CD4-positive, alpha-beta T cell treated with Interleukin-10 for 1 hour (primary cell): ENCODE measurements around the gene RGS9BP.
"Not testable (repeated sequence)": the region's sequence is repeated elsewhere in the genome, so short reads cannot be mapped to it uniquely, and the experiment has no call there.

Experiments used
- DNase-seq: peaks from one replicate; pipeline ENCODE4 v3.0.0-alpha.2; 2020

RGS9BP gene, protein sequence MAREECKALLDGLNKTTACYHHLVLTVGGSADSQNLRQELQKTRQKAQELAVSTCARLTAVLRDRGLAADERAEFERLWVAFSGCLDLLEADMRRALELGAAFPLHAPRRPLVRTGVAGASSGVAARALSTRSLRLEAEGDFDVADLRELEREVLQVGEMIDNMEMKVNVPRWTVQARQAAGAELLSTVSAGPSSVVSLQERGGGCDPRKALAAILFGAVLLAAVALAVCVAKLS

DNA sequence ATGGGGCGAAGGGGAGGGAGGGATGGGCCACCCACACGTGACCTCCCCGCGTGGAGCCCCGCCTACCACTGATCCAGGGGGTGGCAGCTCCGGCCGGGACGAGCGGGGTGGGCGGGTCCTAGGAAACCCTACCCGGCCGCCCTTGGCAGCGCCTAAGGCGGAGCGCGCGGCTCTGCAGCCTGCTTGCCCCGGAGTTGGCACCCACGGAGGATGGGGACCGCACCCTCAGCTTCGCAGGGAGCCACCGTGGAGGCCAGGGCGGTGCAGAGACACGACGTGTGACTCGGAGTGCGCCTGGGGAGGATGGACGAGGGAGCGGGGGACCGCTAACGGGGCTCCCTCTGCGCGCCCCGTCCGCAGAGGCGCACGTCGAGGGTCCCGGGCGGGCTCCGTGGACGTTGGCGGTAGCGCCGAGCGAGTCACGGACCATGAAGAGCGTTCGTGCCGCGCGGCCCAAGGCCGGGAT is at the start of gene RGS9BP:
TSS of gene RGS9BP (plus strand) at position 129 of the 466 bp plus-strand sequence. CDS start 416 bp downstream, outside the sequence.
- peak; percentile 77 for DNase-seq

DNA sequence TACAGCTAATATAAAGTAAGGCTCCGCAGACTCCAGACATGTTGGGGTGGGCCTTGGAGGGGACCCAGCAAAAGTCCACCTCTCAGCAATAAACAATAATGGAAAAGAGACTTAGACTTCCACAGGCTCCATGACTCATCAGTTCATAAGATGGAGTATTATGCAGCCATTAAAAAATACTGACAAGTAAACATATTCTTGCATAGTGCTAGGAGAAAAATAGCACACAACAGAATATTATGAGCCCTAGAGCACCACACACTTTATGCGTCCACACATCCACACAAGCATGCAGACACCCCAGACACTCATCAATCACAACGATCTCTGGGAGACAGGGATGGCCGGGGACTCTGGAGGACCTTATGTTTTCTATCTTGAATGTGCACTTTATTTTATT is 48.7 kb upstream of the RGS9BP start:
- no peak for DNase-seq

DNA sequence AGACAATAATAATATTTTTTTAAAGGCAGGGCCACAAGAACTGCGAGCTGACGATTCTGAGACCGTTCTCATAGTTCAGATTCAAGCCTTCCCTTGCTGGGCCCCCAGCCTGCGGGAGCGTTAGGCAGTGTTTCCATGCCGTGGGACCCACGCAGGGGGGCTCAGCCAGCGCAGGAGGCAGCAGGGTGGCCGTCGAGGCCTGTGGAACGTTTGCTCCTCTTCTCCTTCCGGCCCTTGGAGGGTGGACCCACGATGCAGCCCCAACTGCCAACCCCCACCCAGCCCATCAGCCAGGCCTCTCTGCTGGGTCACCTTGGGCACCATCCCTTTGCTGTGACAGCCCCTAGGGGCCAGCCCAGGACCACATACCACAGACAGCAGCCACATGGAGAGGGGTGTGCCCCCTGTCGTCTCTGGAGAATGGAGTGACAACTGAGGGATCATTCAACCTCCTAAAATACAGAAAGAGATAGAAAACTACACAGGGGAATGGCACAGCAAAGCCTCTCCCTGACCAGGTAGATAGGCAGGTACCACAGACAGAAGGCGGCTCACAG is 47.9 kb upstream of the RGS9BP start:
- no peak for DNase-seq

DNA sequence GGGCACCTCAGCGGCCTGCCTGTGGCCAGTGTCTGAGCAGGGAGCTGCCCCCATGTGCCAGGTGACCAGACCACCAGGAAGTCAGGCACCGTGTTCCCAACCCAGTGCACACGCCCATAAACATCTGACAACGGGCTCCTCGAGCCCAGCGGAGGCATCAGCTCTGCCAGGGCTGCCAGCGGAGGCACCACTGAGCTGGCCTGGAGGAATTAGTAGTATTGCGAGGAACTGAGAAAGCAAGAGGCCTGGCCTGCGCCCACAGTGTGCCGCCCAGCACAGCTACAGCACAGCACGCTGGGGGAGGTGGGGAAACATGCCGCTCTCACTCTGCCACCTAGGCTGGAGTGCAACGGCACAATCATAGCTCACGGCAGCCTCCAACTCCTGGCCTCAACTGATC is 45.3 kb upstream of the RGS9BP start:
- DNase-seq, result no peak

DNA sequence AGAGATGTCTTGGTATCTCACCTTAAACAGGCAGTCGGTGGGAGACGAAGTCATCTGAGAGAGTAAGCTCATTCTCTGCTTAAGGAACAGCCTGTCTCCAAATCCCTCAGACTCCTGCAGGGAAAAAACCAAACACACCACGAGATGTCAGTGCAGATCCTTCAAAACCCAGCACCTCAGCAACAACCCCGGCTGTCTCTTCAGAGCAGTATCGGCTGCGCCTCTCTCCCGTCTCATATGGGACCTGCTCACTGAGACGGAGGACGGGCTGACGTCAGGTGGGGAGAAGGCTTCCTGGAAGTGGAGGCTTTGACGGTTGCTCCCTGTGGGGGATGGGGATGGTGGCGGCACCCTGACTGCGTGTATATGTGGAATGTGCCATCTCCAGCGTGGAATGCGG is 44.3 kb upstream of the RGS9BP start:
- DNase-seq, result no peak

DNA sequence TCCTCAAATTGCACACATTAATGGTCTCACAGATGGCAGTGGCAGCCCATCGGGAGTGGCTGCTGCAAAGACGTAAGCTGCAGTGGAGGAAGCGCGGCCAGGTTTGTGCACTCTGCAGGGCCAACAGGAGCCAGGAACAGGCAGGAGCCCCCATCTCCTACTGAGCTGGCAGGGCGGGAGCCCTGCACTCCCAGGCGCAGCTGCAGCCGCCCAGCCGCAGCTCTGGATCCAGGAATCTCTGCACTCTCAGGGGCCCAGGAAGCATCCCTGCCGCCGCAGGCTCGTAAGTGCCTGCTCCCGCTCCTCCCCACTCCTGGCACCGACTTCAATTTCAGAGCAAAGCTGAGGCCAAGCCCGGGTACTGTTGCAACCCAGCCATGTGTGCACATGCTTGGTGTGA is 38.2 kb upstream of the RGS9BP start:
- no peak for DNase-seq

DNA sequence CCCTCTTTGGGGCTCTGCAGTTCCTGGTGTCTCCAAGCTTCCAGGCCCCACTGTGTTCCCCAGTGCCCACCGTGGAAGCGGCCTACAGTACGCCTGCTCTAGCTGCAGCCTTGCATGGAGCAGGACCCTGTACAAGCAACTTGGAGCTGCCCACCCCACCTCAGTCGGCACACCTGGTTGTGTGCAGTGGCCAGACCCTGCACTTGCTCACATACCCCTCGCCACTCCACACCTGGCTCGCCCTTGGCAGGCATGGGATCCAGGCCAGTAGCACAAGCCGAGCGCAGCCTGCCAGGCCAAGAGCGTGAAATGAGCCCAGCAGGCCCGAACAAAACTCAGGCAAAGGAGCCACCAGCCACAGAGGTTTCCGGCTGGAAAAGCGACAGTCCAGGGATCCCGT is 37.0 kb upstream of the RGS9BP start:
- no peak for DNase-seq

DNA sequence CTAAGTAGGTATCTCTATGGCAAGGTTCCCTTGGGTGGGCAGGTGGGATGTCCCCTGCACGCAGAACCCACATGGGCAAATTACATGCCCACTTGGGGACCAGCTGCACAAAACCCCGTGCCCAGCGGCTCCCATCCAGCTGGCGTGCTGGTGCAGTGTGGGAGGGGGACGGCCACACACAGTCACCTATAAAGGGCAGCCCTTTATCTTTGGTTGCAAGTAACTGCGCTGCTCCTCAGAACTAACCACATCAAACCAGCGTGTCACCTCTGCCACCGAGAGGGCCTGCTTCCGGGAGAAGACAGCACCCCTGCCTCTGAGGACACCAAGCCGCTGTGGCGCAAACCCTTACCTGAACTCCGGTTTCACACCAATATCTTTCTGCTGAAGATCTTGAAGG is 32.9 kb upstream of the RGS9BP start:
- DNase-seq, result peak; percentile 75

DNA sequence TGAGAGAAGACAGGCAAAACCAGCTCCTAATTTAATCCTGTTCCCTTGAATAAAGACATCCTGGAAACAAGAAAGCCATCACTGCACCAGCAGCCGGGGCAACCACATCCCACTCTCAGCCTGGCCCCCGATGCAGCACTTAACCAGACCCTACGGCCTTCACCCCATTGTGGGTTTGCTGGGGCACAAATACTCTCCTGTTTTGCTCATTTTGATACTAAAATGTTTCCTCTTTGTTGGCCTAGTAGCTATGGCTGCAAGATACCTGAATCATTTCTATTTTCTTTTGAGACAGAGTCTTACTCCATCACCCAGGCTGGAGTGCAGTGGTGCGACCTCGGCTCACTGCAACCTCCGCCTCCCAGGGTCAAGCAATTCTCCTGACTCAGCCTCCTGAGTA is 29.1 kb upstream of the RGS9BP start:
- no peak for DNase-seq

DNA sequence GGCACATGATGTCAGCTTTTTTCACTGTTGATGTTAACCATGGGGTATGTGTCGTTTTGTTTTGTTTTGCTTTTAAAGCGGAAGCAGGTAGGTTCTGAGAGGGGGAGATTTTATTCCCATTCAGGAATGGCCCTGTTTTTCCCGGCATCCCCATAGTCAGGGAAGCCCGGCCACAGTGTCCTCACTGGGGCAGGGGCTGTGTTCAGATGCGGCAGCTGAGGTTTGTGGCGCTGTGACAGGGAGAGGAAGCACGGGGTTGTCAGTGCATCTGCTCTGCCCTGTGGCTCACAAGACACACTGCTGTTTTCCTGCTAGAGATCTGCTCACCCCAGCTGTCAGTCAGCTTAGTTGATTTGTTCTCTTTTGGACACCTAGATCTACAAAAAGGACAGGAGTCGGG is 28.3 kb upstream of the RGS9BP start:
- DNase-seq, result no peak

DNA sequence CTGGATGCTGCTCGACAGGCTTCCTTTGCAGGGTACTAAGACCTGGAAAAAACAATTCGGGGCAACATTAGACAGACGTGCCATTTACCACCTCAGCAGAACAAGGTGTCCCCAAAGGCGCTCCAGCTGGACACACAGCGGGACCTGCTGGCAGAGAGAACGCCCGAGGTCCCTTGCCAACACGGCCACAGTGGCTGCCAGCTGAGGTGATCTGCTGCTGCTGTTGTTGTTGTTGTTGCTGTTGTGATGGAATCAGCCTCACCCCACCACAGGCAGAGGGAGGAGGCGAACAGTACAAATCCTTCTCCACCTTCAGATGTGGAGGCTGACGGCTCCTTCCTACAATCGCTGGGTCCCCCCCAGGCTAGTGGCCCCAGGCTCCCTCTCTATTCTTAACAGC is 25.9 kb upstream of the RGS9BP start:
- DNase-seq, result no peak

DNA sequence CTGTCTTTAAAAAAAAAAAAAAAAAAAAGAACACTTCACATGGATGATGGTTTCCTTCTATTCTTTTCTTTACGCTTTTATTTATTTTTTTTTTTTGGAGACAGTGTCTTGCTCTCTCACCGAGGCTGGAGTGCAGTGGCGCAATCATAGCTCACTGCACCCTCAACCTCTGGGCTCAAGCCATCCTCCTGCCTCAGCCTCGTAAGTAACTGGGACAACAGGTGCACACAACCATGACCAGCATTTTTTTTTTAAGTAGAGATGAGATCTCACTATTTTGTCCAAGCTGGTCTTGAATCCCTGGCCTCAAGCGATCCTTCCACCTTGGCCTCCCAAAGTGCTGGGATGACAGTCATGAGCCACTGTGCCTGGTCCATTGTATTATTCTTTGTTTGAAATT is 25.0 kb upstream of the RGS9BP start:
- no peak for DNase-seq

DNA sequence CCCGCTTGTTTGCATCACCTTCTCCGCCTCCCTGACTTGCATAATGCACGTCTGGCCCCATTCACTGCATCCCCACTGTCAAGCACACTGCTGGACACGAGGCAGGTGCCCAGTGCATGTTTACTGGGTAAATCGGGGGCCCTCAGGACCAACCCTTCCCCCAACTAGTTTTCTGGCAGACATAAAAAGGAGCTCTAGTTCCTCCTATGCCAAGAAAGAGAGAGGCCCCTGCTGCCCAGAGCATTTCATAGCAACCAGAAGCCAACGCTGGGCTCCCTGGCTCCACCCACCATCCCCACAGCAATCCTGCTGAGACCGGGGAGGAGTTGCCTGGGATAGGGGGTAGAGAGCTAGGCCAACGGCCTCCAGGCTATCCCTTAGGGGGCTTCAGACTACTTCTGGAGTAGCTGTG is 23.9 kb upstream of the RGS9BP start:
- no peak for DNase-seq

DNA sequence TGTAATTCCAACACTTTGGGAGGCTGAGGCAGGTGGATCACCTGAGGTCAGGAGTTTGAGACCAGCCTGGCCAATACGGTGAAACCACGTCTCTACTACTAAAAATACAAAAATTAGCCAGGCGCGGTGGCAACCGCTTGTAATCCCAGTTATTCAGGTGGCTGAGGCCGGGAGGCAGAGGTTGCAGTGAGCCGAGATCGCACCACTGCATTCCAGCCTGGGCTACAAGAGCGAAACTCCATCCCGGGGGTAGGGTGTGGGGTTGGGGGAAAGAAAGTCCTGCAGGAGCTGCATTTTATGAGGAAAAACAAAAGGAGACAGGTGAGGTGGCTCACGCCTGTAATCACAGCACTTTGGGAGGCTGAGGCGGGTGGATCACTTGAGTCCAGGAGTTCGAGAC is 23.3 kb upstream of the RGS9BP start:
- DNase-seq, result not testable (repeated sequence)

DNA sequence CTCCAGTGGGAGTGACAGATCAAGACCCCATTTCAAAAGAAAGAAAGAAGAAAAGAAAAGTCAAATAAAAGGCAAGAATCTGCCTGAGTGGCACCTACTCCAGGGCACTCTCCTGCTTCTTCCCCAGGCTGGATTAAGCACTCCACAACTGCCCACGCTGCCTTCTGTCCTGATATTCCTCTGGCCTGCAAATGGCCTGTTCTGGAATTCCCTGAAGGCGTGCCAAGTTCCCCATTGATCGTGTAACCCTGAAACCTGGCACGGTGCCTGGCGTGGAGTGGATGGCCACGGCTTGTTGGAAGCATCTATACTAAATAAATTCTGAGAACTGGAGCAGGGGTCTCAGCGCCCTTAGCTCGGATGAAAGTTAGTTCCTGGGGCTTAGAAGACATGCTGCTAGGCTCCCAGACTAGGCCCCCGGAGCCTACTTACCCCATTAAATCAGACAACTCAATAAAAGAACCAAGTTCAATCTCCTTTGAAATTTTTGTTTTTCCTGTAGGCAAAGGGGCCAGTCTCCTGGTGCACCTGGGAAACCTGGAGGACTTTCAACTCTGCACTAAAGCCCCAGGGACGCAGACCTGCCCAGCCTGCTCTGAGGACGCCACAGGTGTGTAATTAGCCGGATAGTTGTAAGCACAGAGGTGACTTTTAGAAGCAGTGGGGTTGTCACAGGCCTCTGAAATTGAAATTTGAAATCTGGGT is 22.6 kb upstream of the RGS9BP start:
- DNase-seq, result no peak

DNA sequence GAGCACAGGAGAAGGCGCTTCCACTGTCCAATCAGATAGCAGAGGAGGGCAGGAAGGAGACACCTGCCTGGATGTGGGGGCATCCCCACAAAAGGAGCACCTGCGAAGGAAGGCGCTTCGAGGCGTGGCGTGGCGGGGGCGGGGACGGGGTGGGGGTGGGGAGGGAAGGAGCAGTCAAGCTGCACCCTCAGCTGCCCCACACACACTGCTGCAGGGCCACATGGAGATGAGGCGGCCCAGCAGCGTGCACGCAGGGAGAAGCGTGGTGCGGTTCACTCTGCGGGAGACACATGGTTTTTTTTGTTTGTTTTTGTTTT is 22.1 kb upstream of the RGS9BP start:
- DNase-seq, result no peak

DNA sequence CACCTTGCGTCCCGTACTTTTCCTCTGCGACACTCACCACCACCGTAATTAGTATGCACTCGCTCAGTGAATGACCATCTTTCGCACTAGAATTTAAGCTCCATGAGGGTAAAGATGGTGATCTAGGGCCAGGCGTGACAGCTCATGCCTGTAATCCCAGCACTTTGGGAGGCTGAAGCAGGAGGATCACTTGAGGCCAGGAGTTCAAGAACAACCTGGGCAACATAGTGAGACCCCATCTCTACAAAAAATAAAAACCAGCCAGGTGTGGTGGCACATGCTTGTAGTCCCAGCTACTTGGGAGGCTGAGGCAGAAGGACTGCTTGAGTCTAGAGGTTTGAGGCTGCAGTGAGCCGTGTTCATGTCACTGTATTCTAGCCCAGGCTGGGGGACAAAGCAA is 19.3 kb upstream of the RGS9BP start:
- not testable (repeated sequence) for DNase-seq

DNA sequence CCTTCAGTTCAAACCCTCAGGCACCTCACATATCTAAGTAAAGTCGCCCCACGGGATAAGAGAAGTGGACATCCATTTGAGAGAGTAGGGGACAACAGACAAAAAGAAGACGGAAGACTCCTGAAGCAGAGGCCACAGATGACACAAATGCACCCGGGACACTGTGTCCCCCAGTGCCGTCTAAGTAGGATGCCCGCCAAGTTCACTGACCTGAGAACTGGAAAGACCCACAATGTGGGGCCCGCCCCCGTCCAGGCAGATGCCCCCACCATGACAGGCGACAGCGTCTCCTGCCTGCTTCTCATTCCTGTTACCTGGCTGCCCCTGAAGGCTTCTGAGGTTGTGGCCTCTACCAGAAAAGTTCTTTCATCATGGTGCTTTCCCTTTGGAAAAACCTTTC is 17.6 kb upstream of the RGS9BP start:
- no peak for DNase-seq

DNA sequence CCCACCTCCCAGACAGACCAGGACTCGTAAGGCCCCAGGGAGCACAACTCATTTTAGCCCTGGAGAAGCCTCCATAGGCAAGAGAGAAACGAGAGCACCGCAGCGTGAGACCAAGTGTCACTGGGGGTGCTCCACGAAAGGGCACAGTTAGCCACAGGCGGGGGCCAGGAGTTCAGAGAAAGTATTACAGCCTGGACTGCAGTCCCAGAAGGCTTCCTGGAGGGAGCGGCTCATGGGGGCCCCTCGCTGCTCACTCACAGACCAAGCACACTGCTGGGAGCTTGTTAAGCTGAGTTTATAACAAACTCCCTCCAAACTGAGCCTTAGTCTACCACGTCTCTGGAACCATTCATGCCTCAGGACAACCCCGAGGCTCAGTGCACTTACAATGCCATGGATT is 17.1 kb upstream of the RGS9BP start:
- no peak for DNase-seq

DNA sequence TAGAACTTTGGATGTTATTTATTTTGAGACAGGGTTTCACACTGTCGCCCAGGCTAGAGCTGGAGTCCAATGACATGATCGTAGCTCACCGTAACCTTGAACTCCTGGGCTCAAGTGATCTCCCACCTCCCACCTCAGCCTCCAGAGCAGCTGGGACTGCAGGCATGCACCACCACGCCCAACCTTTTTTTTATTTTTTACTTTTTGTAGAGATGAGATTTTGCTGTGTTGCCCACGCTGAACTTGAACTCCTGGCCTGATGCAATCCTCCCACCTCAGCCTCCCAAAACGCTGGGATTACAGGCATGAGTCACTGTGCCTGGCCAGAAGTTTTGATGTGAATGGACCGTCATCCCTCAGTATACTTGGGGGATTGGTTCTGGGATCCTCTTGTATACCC is 14.3 kb upstream of the RGS9BP start:
- DNase-seq, result no peak

DNA sequence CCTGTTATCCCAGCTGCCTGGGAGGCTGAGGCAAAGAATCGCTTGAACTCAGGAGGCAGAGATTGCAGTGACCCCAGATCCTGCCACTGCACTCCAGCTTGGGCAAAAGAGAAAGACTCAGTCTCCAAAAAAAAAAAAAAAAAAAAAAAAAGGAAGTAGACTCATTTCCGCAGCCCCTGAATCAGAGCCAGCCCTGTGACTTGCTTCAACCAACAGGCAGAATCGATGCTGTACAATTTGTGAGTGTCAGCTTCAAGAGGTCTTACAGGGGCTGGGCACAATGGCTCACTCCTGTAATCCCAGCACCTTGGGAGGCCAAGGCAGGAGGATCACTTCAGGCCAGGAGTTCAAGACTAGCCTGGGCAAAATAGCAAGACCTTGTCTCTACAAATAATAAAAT is 13.5 kb upstream of the RGS9BP start:
- no peak for DNase-seq

DNA sequence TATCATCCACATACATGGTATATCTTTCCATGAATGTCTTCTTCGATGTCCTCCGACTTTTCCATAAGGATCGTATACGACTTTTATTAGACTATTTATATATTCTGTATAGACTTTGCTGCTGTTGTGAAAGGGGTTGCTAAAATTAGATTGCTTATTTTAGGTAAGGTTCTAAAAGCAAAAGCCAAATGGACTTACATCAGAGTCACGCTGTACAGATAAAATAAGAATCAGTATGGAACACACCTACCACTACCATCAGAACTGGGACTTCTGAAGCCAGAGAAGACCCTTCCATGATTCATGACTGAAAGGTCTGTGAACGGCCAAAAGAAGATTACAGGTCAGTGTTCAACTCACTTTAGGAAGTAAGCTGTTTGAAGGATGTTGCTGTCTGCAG is 9.6 kb upstream of the RGS9BP start:
- no peak for DNase-seq

DNA sequence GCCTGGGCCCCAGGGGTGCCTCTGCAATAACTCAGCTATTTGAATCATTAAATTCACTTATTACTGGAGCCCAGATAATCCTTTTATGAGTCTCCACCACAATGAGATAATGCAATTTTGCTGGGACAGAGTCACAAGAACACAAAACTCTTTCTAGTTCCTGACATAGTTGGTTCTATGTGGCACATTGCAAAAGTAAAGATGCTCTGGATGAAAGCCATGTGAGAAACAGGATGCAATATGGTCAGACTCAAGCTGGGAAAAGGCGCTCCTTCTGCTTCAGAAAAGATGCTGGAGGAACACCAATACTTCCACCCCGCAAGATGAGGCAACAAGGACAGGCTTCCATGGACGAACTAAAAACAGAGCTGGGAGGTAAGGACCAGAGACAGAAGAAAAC is 6.3 kb upstream of the RGS9BP start:
- DNase-seq, result no peak

DNA sequence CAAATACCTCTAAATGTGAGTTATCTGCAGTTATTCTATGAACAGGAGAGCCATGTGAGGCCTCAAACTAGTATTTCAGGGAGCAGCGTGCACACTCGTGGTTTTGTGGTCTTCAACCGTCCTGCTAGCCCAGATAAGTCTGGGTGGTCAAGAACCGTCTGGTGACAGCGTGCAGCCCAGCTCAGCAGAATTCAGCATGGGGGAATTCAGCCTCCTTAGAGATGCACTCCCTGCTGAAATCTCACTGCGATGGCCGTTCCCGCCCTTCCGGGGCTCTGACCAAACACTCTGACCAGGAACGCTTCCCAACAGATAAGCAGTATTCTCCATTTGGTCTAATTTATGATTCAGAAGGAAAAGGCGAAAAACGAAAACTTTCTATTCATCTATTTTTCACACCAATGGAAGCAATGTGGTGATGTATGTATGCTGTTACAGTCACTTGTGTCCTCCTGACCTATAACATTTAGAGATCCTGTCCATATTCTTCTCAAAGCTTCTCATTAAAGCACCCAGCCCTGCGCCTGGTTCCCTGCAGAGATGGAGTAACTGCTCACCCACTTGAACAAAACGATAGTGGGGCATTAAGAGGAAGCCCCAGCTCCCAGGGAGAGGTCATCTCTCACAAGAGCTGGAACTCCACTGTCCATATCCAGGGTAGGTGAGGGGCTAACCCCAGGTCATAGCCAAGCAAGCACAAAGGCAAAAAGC is 3.6 kb upstream of the RGS9BP start:
- DNase-seq, result no peak
